Stimulated activated CD8-positive, alpha-beta memory T cell treated with anti-CD3 and anti-CD28 coated beads, Interleukin-7, amount 100 ng/mL, for 1 hour (primary cell): ENCODE measurements around the gene TNFRSF6B.
A peak's percentile ranks its signal among the peaks of the same experiment; 100 is the strongest.
"Not testable (repeated sequence)": the region's sequence is repeated elsewhere in the genome, so short reads cannot be mapped to it uniquely, and the experiment has no call there.

Experiments used
- DNase-seq, 2 donors: peaks; one replicate each; pipeline ENCODE4 v3.0.0-alpha.2; 2020; ENCODE audit warnings: low read depth in 2 of 2

The TNFRSF6B gene

GRCh38 chr20:63708301-63709148 is 12.1 kb downstream of the TNFRSF6B start:
- no peak for DNase-seq

GRCh38 chr20:63709149-63709527 is 12.7 kb downstream of the TNFRSF6B start:
- no peak for DNase-seq

GRCh38 chr20:63711085-63711645 is 14.7 kb downstream of the TNFRSF6B start:
- DNase-seq: no peak

GRCh38 chr20:63712191-63712590 is 15.7 kb downstream of the TNFRSF6B start:
- no peak for DNase-seq

- DNase-seq: no peak
Measured at GRCh38 chr20:63714858-63715257, 18.4 kb downstream of the TNFRSF6B start.

- DNase-seq: no peak
Measured at GRCh38 chr20:63718996-63719395, 22.5 kb downstream of the TNFRSF6B start.

GRCh38 chr20:63722967-63723622 is 26.6 kb downstream of the TNFRSF6B start:
- not testable (repeated sequence) for DNase-seq

- DNase-seq: not testable (repeated sequence)
Measured at GRCh38 chr20:63730189-63730733, 33.8 kb downstream of the TNFRSF6B start.

- DNase-seq: no peak
Measured at GRCh38 chr20:63731410-63731809, 35.0 kb downstream of the TNFRSF6B start.

GRCh38 chr20:63732118-63733095 is 36.0 kb downstream of the TNFRSF6B start:
- no peak for DNase-seq

GRCh38 chr20:63733117-63733516 is 36.7 kb downstream of the TNFRSF6B start:
- DNase-seq: no peak

- no peak for DNase-seq
Measured at GRCh38 chr20:63733579-63734081, 37.2 kb downstream of the TNFRSF6B start.

- no peak for DNase-seq
Measured at GRCh38 chr20:63734111-63734945, 37.9 kb downstream of the TNFRSF6B start.

GRCh38 chr20:63734946-63735858 is 38.8 kb downstream of the TNFRSF6B start:
- no peak for DNase-seq

GRCh38 chr20:63735859-63736718 is 39.6 kb downstream of the TNFRSF6B start, which contains the start of gene LIME1:
Gene LIME1, plus strand, starts transcription at chr20:63736664. Its CDS starts 886 bp downstream, at chr20:63737550.
- DNase-seq: peak; percentile 46 to 56

GRCh38 chr20:63736893-63737694 is 40.6 kb downstream of the TNFRSF6B start:
- DNase-seq: peak; percentile 29 to 36

GRCh38 chr20:63737695-63737944 is 41.2 kb downstream of the TNFRSF6B start:
- DNase-seq: no peak
